GM20000 (cell line): ENCODE results near the gene TMEM221.

Experiments
- DNase-seq: peaks from one replicate; pipeline ENCODE4 v3.0.0; 2012; ENCODE audit warnings: low spot score
- CTCF ChIP-seq: IDR thresholded peaks from 2 replicates; pipeline ENCODE4 v1.5.1; 2012; ENCODE audit warnings: mild to moderate bottlenecking, control low read depth; ENCODE audit errors: extremely low read depth, missing control alignments

TMEM221 gene

GRCh38 chr19:17470068-17470841, 21.8 kb upstream of the TMEM221 start, which contains the start of gene SLC27A1:
Gene SLC27A1, plus strand, starts transcription at chr19:17470524. Its CDS starts 17 bp downstream, at chr19:17470541.
- TF ChIP-seq CTCF: no peak
- DNase-seq: peak; percentile 94

- TF ChIP-seq CTCF: no peak
- peak; percentile 89 for DNase-seq
Observed at GRCh38 chr19:17469481-17470067, 21.1 kb upstream of the TMEM221 start.

GRCh38 chr19:17469092-17469480, 20.6 kb upstream of the TMEM221 start:
- no peak for DNase-seq
- TF ChIP-seq CTCF: no peak

GRCh38 chr19:17468302-17469091, 20.0 kb upstream of the TMEM221 start:
- no peak for DNase-seq
- TF ChIP-seq CTCF: no peak

GRCh38 chr19:17467471-17468301, 19.2 kb upstream of the TMEM221 start:
- no peak for DNase-seq
- TF ChIP-seq CTCF: no peak

GRCh38 chr19:17466487-17466850, 18.0 kb upstream of the TMEM221 start:
- TF ChIP-seq CTCF: no peak
- no peak for DNase-seq
